ENCODE results near the gene LAMC3.

Gene LAMC3

GRCh38 chr9:130977811-130978221 lies 31.2 kb upstream of the LAMC3 start:
- TF ChIP-seq CTCF (IDR thresholded peaks at IDR 0.05; ENCODE audit: control insufficient read depth, insufficient read depth, low read depth, low read length, missing control alignments) = no peak
- no peak overlapping the region for H3K4me3 ChIP-seq (ENCODE audit: control insufficient read depth, low read depth, low read length)
- no peak for DNase-seq (ENCODE audit: low read depth)

DNA sequence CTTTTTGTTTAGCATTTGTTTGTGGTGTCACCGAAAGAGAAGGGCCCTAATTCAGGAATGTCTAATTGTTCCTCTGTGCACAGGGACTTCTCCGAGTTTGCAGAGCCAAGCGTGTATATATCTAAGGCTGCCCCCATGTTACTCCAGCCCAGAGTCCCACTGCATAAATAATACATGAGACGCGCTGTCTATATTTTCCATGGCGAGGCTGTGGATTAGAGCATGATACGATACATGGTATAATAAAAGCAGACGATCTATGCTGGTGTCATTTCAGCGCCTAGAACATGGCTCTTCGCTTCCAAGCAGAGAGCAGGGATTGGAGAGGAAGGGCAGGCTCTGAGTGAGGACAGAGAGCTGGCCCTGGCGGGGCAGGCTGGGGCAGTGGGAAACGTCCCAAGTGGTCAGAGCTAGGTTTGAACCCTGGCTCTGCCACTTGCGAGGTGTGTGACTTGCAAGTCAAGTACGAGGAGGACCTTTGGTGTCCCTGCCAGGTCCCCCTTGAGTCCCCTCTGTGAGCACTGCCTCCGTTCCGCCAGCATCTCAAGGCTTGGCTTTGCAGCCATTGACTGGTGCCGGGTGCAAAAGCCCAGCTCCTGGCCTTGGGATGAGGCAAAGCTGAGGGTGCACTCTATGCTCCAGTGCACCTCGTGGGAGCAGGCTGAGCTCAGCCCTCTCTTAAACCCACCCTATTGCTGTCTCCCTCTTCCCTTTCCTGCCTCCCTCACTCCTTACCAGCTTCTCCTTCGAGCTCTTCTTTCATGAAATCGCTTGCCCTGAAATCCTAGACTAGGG lies 29.2 kb upstream of the LAMC3 start:
- DNase-seq (ENCODE audit: low read depth) = no peak
- no peak for TF ChIP-seq CTCF (IDR thresholded peaks at IDR 0.05; ENCODE audit: control insufficient read depth, insufficient read depth, low read depth, low read length, missing control alignments)
- H3K4me3 ChIP-seq (ENCODE audit: control insufficient read depth, low read depth, low read length) = no peak overlapping the region

- no peak for TF ChIP-seq CTCF (IDR thresholded peaks at IDR 0.05; ENCODE audit: control insufficient read depth, insufficient read depth, low read depth, low read length, missing control alignments)
- H3K4me3 ChIP-seq (ENCODE audit: control insufficient read depth, low read depth, low read length) = no peak overlapping the region
- DNase-seq (ENCODE audit: low read depth) = no peak
These were observed 28.4 kb upstream of the LAMC3 start for GRCh38 chr9:130980526-130980925.

DNA sequence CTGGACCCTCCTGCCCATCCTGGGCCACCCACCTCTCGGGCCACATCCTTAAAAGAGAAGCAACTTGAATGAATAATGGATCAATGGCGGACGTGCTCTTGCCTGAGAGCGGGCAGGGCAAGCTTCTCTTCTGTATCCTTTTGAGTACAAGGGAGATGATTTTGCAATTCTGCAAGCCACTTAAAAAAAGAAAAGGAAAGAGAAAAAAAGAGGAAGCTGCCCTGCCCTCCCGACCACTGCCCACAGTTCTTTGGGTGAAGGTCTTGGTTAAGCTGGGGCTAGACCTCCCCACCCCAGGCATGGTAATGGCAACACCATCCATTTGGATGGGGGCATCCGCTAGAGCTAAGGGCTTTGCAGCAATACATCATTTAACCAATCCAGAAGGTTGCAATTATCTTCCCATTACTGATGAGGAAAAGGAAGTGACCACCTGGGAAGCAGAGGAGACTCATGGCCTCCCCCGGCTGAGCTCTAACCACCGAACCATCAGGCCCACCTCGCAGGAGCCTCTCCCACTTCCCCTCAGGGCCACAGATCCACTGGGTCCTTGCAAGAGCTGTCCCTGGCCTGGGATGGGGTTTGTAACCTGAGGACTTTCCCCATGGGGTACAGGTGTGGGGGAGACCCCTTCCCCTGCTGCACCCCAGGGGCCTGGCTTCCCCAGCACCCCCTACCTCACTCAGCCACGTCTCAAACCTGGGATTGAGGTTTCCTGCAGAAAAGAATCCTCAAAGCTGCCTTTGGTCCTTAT lies 27.8 kb upstream of the LAMC3 start:
- no peak overlapping the region for H3K4me3 ChIP-seq (ENCODE audit: control insufficient read depth, low read depth, low read length)
- no peak for TF ChIP-seq CTCF (IDR thresholded peaks at IDR 0.05; ENCODE audit: control insufficient read depth, insufficient read depth, low read depth, low read length, missing control alignments)
- no peak for DNase-seq (ENCODE audit: low read depth)

DNA sequence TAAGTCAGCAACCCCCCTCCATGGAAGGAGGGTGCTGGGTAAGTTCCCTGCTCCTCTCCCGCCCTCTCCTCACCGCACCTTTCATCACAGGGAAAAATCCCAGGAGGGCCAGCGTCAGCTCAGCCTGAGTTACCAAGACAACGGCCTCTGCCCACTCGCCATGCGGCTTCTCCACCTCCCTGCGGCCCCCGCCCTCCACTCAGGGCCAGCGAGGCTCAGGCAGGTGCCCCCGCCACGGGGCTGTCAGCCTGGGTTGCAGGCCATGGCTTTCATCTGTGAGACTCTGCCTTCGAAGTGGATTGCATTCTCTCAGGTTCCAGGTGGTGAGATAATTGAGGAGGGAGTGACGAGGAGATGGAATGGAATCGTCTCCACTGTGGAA lies 27.2 kb upstream of the LAMC3 start:
- no peak overlapping the region for H3K4me3 ChIP-seq (ENCODE audit: control insufficient read depth, low read depth, low read length)
- no peak for DNase-seq (ENCODE audit: low read depth)
- no peak for TF ChIP-seq CTCF (IDR thresholded peaks at IDR 0.05; ENCODE audit: control insufficient read depth, insufficient read depth, low read depth, low read length, missing control alignments)

DNA sequence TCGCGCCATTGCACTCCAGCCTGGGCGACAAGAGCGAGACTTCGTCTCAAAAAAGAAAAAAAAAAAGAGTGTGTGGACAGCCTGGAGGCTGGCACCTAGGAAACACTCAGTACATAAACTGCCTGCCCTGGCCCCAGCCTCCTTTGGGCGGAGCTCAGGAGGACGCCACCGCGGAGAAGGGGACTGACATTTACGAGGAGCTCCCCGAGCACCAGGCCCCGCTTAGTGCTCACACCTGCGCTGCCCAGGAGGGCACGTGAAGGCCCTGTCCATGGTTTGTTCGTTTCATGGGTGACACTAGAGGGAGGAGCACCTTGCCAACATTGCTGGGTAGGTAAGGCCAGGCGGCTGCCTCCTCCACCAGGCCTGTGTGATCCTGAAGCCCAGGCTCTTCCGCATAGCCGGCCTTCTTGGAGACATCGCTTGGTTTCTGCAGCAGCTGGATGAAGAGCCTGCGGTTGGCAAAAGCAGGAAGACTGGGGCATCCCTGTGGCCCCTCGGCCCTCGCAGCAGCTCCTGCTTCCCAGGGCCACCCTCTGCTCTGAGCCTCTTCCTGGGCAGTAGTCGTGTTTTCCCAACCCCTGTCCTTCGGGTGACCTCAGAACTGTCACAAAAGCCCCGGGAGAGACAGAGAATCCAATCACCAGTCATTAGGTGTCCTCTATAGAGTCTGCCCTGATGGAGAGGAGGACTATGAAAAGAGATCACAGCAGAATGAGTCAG lies 26.2 kb upstream of the LAMC3 start:
- no peak for DNase-seq (ENCODE audit: low read depth)
- TF ChIP-seq CTCF (IDR thresholded peaks at IDR 0.05; ENCODE audit: control insufficient read depth, insufficient read depth, low read depth, low read length, missing control alignments) = no peak
- H3K4me3 ChIP-seq (ENCODE audit: control insufficient read depth, low read depth, low read length) = no peak overlapping the region

Measured in AG09309 (cell line).